ENCODE measurements around the gene SLC38A4. TPM values are rescaled to one million over a fixed set of nuclear protein-coding genes. Genes with fewer than 3 reads are reported as not detected.

SLC38A4 gene
- total RNA-seq, 2 donors from 2014 or later = 0.28 to 2.0 TPM

- TF ChIP-seq CTCF (IDR thresholded peaks at IDR 0.05) = no peak
- DNase-seq (ENCODE audit: low spot score) = no peak
- Histone ChIP-seq H3K27ac (no peak overlapping the region), H3K27me3 (no peaks in the 10 kb centered on the region), H3K4me1 (no peaks in the 10 kb centered on the region), H3K4me3 (no peak overlapping the region), H3K9me3 (no peaks in the 10 kb centered on the region), H3K36me3 (no peaks in the 10 kb centered on the region)
Observed at GRCh38 chr12:46792925-46793324, 32.9 kb downstream of the SLC38A4 start.

GRCh38 chr12:46790066-46790465 is 35.7 kb downstream of the SLC38A4 start:
- Histone ChIP-seq H3K27ac (no peak overlapping the region), H3K27me3 (no peaks in the 10 kb centered on the region), H3K36me3 (no peaks in the 10 kb centered on the region), H3K4me1 (no peaks in the 10 kb centered on the region), H3K9me3 (no peaks in the 10 kb centered on the region), H3K4me3 (no peak overlapping the region)
- TF ChIP-seq CTCF (IDR thresholded peaks at IDR 0.05) = no peak
- no peak for DNase-seq (ENCODE audit: low spot score)

- Histone ChIP-seq H3K4me1 (no peaks in the 10 kb centered on the region), H3K27me3 (no peaks in the 10 kb centered on the region), H3K36me3 (no peaks in the 10 kb centered on the region), H3K4me3 (no peak overlapping the region), H3K9me3 (no peaks in the 10 kb centered on the region), H3K27ac (no peak overlapping the region)
- DNase-seq (ENCODE audit: low spot score) = no peak
- TF ChIP-seq CTCF (IDR thresholded peaks at IDR 0.05) = no peak
Observed at GRCh38 chr12:46788072-46788887, 37.5 kb downstream of the SLC38A4 start.

- no peak overlapping the region for H3K27ac ChIP-seq
- TF ChIP-seq CTCF (IDR thresholded peaks at IDR 0.05) = no peak
- DNase-seq (ENCODE audit: low spot score) = no peak
Observed at GRCh38 chr12:46787496-46788055, 38.2 kb downstream of the SLC38A4 start.

GRCh38 chr12:46786774-46787173 is 39.0 kb downstream of the SLC38A4 start:
- no peaks in the 10 kb centered on the region for H3K27me3 ChIP-seq
- no peak for DNase-seq (ENCODE audit: low spot score)
- no peak overlapping the region for H3K27ac ChIP-seq
- H3K9me3 ChIP-seq = no peaks in the 10 kb centered on the region
- no peak for TF ChIP-seq CTCF (IDR thresholded peaks at IDR 0.05)
- H3K4me3 ChIP-seq = no peak overlapping the region
- no peaks in the 10 kb centered on the region for H3K36me3 ChIP-seq
- no peaks in the 10 kb centered on the region for H3K4me1 ChIP-seq

More at GRCh38 chr12:46787496-46788055, 38.2 kb downstream of the SLC38A4 start:
- no peaks in the 10 kb centered on the region for H3K27me3 ChIP-seq
- no peaks in the 10 kb centered on the region for H3K9me3 ChIP-seq
- no peak overlapping the region for H3K4me3 ChIP-seq
- H3K4me1 ChIP-seq = no peaks in the 10 kb centered on the region
- no peaks in the 10 kb centered on the region for H3K36me3 ChIP-seq
